ENCODE results near the gene PHTF2. TPM values are rescaled to one million over a fixed set of nuclear protein-coding genes. Genes with fewer than 3 reads are reported as not detected.

Gene PHTF2
- total RNA-seq, 1 experiment from 2014 or later, result 26.7 TPM

DNA sequence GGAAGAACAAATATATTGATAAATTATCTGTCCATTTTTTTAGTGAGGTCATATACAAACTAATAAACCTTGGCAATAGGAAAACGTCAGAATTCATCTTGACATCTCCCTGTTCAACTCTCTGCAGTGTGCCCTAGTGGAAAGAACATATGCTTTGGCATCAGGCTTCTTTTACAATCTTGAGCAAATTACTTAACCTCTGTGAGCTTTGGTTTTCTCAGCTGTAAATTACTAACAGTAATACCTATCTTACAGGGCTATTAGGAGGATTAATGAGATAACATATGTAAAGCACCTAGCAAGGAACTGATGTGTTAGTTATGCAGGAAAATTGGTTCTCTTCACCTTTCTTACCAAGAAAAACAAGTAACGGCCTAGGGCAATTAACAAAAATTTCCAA is 161.8 kb downstream of the PHTF2 start:
- no peak overlapping the region for H3K9ac ChIP-seq (ENCODE audit: low read length)
- TF ChIP-seq ZNF274 (IDR thresholded peaks at IDR 0.05; ENCODE audit: low read depth, low read length), result no peak
- no peak for TF ChIP-seq EZH2 (IDR thresholded peaks at IDR 0.05)
- no peak for TF ChIP-seq ZFX (IDR thresholded peaks at IDR 0.05)
- no peak for TF ChIP-seq EGR1 (IDR thresholded peaks at IDR 0.05; ENCODE audit: low read depth)
- no peak for TF ChIP-seq JUND (IDR thresholded peaks at IDR 0.05)
- TF ChIP-seq POLR2A (IDR thresholded peaks at IDR 0.05; ENCODE audit: borderline replicate concordance, extremely low read depth, insufficient read depth, insufficient read length), result no peak
- no peak for TF ChIP-seq EZH2phosphoT487 (IDR thresholded peaks at IDR 0.05; ENCODE audit: borderline replicate concordance)
- TF ChIP-seq, protein P1, sequence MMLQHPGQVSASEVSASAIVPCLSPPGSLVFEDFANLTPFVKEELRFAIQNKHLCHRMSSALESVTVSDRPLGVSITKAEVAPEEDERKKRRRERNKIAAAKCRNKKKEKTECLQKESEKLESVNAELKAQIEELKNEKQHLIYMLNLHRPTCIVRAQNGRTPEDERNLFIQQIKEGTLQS (IDR thresholded peaks at IDR 0.05), result no peak
- TF ChIP-seq FOSL1 (IDR thresholded peaks at IDR 0.05; ENCODE audit: low read depth), result no peak
- TF ChIP-seq YY1 (IDR thresholded peaks at IDR 0.05; ENCODE audit: extremely low read depth, insufficient replicate concordance, low read depth, low read length), result no peak
- no peak for TF ChIP-seq CEBPB (IDR thresholded peaks at IDR 0.05; ENCODE audit: low read depth)
- TF ChIP-seq, protein P2, sequence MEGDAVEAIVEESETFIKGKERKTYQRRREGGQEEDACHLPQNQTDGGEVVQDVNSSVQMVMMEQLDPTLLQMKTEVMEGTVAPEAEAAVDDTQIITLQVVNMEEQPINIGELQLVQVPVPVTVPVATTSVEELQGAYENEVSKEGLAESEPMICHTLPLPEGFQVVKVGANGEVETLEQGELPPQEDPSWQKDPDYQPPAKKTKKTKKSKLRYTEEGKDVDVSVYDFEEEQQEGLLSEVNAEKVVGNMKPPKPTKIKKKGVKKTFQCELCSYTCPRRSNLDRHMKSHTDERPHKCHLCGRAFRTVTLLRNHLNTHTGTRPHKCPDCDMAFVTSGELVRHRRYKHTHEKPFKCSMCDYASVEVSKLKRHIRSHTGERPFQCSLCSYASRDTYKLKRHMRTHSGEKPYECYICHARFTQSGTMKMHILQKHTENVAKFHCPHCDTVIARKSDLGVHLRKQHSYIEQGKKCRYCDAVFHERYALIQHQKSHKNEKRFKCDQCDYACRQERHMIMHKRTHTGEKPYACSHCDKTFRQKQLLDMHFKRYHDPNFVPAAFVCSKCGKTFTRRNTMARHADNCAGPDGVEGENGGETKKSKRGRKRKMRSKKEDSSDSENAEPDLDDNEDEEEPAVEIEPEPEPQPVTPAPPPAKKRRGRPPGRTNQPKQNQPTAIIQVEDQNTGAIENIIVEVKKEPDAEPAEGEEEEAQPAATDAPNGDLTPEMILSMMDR (IDR thresholded peaks at IDR 0.05 in 2 of 3, conservative IDR thresholded peaks at IDR 0.05 in 1 of 3; ENCODE audit: borderline replicate concordance in 1 of 3, insufficient read depth in 1 of 3, low read depth in 2 of 3, low read length in 2 of 3), result no peak
- TF ChIP-seq, protein P3, sequence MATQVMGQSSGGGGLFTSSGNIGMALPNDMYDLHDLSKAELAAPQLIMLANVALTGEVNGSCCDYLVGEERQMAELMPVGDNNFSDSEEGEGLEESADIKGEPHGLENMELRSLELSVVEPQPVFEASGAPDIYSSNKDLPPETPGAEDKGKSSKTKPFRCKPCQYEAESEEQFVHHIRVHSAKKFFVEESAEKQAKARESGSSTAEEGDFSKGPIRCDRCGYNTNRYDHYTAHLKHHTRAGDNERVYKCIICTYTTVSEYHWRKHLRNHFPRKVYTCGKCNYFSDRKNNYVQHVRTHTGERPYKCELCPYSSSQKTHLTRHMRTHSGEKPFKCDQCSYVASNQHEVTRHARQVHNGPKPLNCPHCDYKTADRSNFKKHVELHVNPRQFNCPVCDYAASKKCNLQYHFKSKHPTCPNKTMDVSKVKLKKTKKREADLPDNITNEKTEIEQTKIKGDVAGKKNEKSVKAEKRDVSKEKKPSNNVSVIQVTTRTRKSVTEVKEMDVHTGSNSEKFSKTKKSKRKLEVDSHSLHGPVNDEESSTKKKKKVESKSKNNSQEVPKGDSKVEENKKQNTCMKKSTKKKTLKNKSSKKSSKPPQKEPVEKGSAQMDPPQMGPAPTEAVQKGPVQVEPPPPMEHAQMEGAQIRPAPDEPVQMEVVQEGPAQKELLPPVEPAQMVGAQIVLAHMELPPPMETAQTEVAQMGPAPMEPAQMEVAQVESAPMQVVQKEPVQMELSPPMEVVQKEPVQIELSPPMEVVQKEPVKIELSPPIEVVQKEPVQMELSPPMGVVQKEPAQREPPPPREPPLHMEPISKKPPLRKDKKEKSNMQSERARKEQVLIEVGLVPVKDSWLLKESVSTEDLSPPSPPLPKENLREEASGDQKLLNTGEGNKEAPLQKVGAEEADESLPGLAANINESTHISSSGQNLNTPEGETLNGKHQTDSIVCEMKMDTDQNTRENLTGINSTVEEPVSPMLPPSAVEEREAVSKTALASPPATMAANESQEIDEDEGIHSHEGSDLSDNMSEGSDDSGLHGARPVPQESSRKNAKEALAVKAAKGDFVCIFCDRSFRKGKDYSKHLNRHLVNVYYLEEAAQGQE (IDR thresholded peaks at IDR 0.05; ENCODE audit: low read depth), result no peak
- no peak for TF ChIP-seq RAD21 (IDR thresholded peaks at IDR 0.05; ENCODE audit: low read depth)
- no peak for TF ChIP-seq SP1 (IDR thresholded peaks at IDR 0.05; ENCODE audit: low read depth)
- no peak for TF ChIP-seq CBX3 (IDR thresholded peaks at IDR 0.05; ENCODE audit: low read depth)
- TF ChIP-seq SIN3A (IDR thresholded peaks at IDR 0.05; ENCODE audit: low read depth), result no peak
- H3K79me2 ChIP-seq (ENCODE audit: insufficient read depth, low read length), result no peaks in the 10 kb centered on the region
- BruUV-seq (replicated peaks), result no TSS peak
- H3K4me3 ChIP-seq (replicated peaks in 1 of 2; ENCODE audit: low read depth in 1 of 2, low read length in 2 of 2), result no peak overlapping the region
- H3K9me2 ChIP-seq (ENCODE audit: insufficient read depth), result no peaks in the 10 kb centered on the region
- CTCF ChIA-PET, result no interaction called here
- no peaks in the 10 kb centered on the region for H3K36me3 ChIP-seq (ENCODE audit: control insufficient read depth in 1 of 2, insufficient read depth in 2 of 2, low read length in 2 of 2)
- intact Hi-C loops (cut with micrococcal nuclease), result no loop called here
- H3K4me2 ChIP-seq (ENCODE audit: low read length), result no peak overlapping the region
- H3K4me1 ChIP-seq (ENCODE audit: control insufficient read depth in 1 of 2, insufficient read depth in 2 of 2, low read length in 2 of 2), result no peaks in the 10 kb centered on the region
- no peaks in the 10 kb centered on the region for H3K9me3 ChIP-seq (ENCODE audit: control insufficient read depth in 1 of 2, insufficient read depth in 1 of 2, low read depth in 1 of 2, low read length in 2 of 2)
- POLR2A ChIA-PET, result no interaction called here
- H3K27me3 ChIP-seq (ENCODE audit: insufficient read depth, low read length), result no peaks in the 10 kb centered on the region
- H2AFZ ChIP-seq (ENCODE audit: low read depth, low read length, poor library complexity, severe bottlenecking), result no peak overlapping the region
- RAD21 ChIA-PET (ENCODE audit: low non-redundant PET in 1 of 2, low total read pairs in 2 of 2, uncharacterized antibody in 2 of 2, unreplicated experiment in 2 of 2), result no interaction called here
- DNase-seq (ENCODE audit: low read depth, low spot score) (no peak), ATAC-seq (no peak)
- H4K20me1 ChIP-seq (ENCODE audit: insufficient read depth), result no peaks in the 10 kb centered on the region
- no peak overlapping the region for H3K27ac ChIP-seq (ENCODE audit: low read depth, low read length)

Measured in HCT116 (cell line).